Natural killer cell treated with Interleukin-12 subunit alpha and Interleukin-12 subunit beta and Interleukin-15 and Interleukin-18, amount 100 ng/mL, for 72 hours (primary cell): ENCODE measurements around the gene PTPN22. TPM values are rescaled to one million over a fixed set of nuclear protein-coding genes. Genes with fewer than 3 reads are reported as not detected.
A peak's percentile ranks its signal among the peaks of the same experiment; 100 is the strongest.

Experiments
- ATAC-seq, 2 donors: fragments of 150-1000 bp; cut with Tn5 transposase in 1 of 2; sonication (Bioruptor Pico), chemical (Tn5 transposase) in 1 of 2; 2 replicates each; pipeline ENCODE4 v1.10.0; 2021
- DNase-seq: peaks from one replicate; pipeline ENCODE4 v3.0.0; 2022; ENCODE audit warnings: low spot score
- H3K27ac Mint-ChIP-seq, 2 donors: 1 replicate in 1 of 2; 2 replicates in 1 of 2; pipeline ENCODE4 v1.8.0; 2022; ENCODE audit warnings: mixed read lengths in 2 of 2, mild to moderate bottlenecking in 1 of 2, moderate library complexity in 1 of 2
- H3K27me3 Mint-ChIP-seq, 2 donors: 1 replicate in 1 of 2; 2 replicates in 1 of 2; pipeline ENCODE4 v1.8.0; 2022; ENCODE audit warnings: mixed read lengths in 2 of 2
- H3K36me3 Mint-ChIP-seq: one replicate; pipeline ENCODE4 v1.8.0; 2022; ENCODE audit warnings: mixed read lengths
- H3K4me1 Mint-ChIP-seq, 2 donors: 1 replicate in 1 of 2; 2 replicates in 1 of 2; pipeline ENCODE4 v1.8.0; 2022; ENCODE audit warnings: low read depth in 2 of 2, mixed read lengths in 2 of 2, mild to moderate bottlenecking in 1 of 2
- H3K4me3 Mint-ChIP-seq: one replicate; pipeline ENCODE4 v1.8.0; 2022; ENCODE audit warnings: mixed read lengths
- H3K9me3 Mint-ChIP-seq: 2 replicates; pipeline ENCODE4 v1.8.0; 2022; ENCODE audit warnings: mixed read lengths
- total RNA-seq, 2 donors: library from RNA; stranded (reverse); gene quantifications; one replicate each; pipeline ENCODE4 v1.2.3, GENCODE V29; 2022

PTPN22 gene
- total RNA-seq, 2 donors from 2014 or later = 24.6 to 26.0 TPM

GRCh38 chr1:113811888-113812660 lies 59.4 kb downstream of the PTPN22 start, which contains the start of gene RSBN1:
Gene RSBN1 (minus strand): TSS chr1:113812476. CDS start chr1:113812412, 64 bp downstream.
- ATAC-seq (peak; percentile 96 to 99), DNase-seq (peak; percentile 99)
- Mint-ChIP-seq H3K36me3 (peaks cover 4% of the 10 kb centered on the region), H3K27me3 (no peaks in the 10 kb centered on the region), H3K4me3 (peak within 1 kb of the TSS; percentile 99), H3K4me1 (peaks cover 16 to 33% of the 10 kb centered on the region in 2 donors), H3K27ac (peak within 1 kb of the TSS; percentile 95 to 98), H3K9me3 (no peaks in the 10 kb centered on the region)

GRCh38 chr1:113811156-113811887 lies 60.2 kb downstream of the PTPN22 start:
- peak overlapping the region; percentile 99 for H3K4me3 Mint-ChIP-seq
- peaks cover 18 to 33% of the 10 kb centered on the region in 2 donors for H3K4me1 Mint-ChIP-seq
- H3K27ac Mint-ChIP-seq = peak overlapping the region; percentile 95 to 98
- H3K9me3 Mint-ChIP-seq = no peaks in the 10 kb centered on the region
- no peak for DNase-seq
- no peaks in the 10 kb centered on the region for H3K27me3 Mint-ChIP-seq
- ATAC-seq = no peak
- peaks cover 4% of the 10 kb centered on the region for H3K36me3 Mint-ChIP-seq

GRCh38 chr1:113809670-113810602 lies 61.6 kb downstream of the PTPN22 start:
- Mint-ChIP-seq H3K27ac (peak overlapping the region; percentile 95 to 98), H3K36me3 (peaks cover 4% of the 10 kb centered on the region), H3K4me1 (peaks cover 25 to 41% of the 10 kb centered on the region in 2 donors), H3K9me3 (no peaks in the 10 kb centered on the region), H3K4me3 (peak overlapping the region; percentile 99), H3K27me3 (no peaks in the 10 kb centered on the region)
- ATAC-seq = no peak
- DNase-seq = no peak

- Mint-ChIP-seq H3K27ac (peak overlapping the region; percentile 33 to 95), H3K36me3 (peaks cover 4% of the 10 kb centered on the region), H3K27me3 (no peaks in the 10 kb centered on the region), H3K9me3 (no peaks in the 10 kb centered on the region), H3K4me1 (peaks cover 32 to 49% of the 10 kb centered on the region in 2 donors), H3K4me3 (peak overlapping the region; percentile 99)
- ATAC-seq = no peak
- no peak for DNase-seq
Measured at GRCh38 chr1:113808450-113809195, 62.9 kb downstream of the PTPN22 start.

- Mint-ChIP-seq H3K27me3 (no peaks in the 10 kb centered on the region), H3K36me3 (no peaks in the 10 kb centered on the region), H3K9me3 (no peaks in the 10 kb centered on the region), H3K4me1 (peaks cover 44 to 53% of the 10 kb centered on the region in 2 donors), H3K27ac (peak overlapping the region in 1 of 2 donors; percentile 72), H3K4me3 (no peak overlapping the region)
- DNase-seq (no peak), ATAC-seq (no peak)
Measured at GRCh38 chr1:113805639-113806038, 65.9 kb downstream of the PTPN22 start.

- no peak overlapping the region for H3K4me3 Mint-ChIP-seq
- no peaks in the 10 kb centered on the region for H3K27me3 Mint-ChIP-seq
- no peaks in the 10 kb centered on the region for H3K9me3 Mint-ChIP-seq
- peak overlapping the region in 1 of 2 donors; percentile 72 for H3K27ac Mint-ChIP-seq
- no peaks in the 10 kb centered on the region for H3K36me3 Mint-ChIP-seq
- no peak for ATAC-seq
- DNase-seq = no peak
- H3K4me1 Mint-ChIP-seq = peaks cover 41 to 48% of the 10 kb centered on the region in 2 donors
Measured at GRCh38 chr1:113805256-113805531, 66.3 kb downstream of the PTPN22 start.

GRCh38 chr1:113804421-113805255 lies 66.9 kb downstream of the PTPN22 start:
- Mint-ChIP-seq H3K27ac (peak overlapping the region in 1 of 2 donors; percentile 72), H3K4me1 (peaks cover 38 to 43% of the 10 kb centered on the region in 2 donors), H3K36me3 (no peaks in the 10 kb centered on the region), H3K9me3 (no peaks in the 10 kb centered on the region), H3K27me3 (no peaks in the 10 kb centered on the region), H3K4me3 (no peak overlapping the region)
- no peak for DNase-seq
- peak; percentile 67 to 73 for ATAC-seq

GRCh38 chr1:113802367-113803007 lies 69.0 kb downstream of the PTPN22 start:
- peak overlapping the region; percentile 9 for H3K4me3 Mint-ChIP-seq

GRCh38 chr1:113800487-113800886 lies 71.0 kb downstream of the PTPN22 start:
- Mint-ChIP-seq H3K4me1 (peaks cover 31 to 32% of the 10 kb centered on the region in 2 donors), H3K27me3 (no peaks in the 10 kb centered on the region), H3K36me3 (peaks cover 4% of the 10 kb centered on the region), H3K9me3 (no peaks in the 10 kb centered on the region), H3K4me3 (no peak overlapping the region), H3K27ac (no peak overlapping the region)
- DNase-seq (no peak), ATAC-seq (no peak)

More at GRCh38 chr1:113802367-113803007, 69.0 kb downstream of the PTPN22 start:
- peak in 1 of 2 donors; percentile 56 for ATAC-seq
- Mint-ChIP-seq H3K9me3 (no peaks in the 10 kb centered on the region), H3K36me3 (no peaks in the 10 kb centered on the region), H3K27ac (no peak overlapping the region), H3K4me1 (peaks cover 34 to 36% of the 10 kb centered on the region in 2 donors), H3K27me3 (no peaks in the 10 kb centered on the region)
- DNase-seq = no peak

- no peak overlapping the region for H3K4me3 Mint-ChIP-seq
- peaks cover 26 to 28% of the 10 kb centered on the region in 2 donors for H3K4me1 Mint-ChIP-seq
- no peak overlapping the region for H3K27ac Mint-ChIP-seq
- no peaks in the 10 kb centered on the region for H3K27me3 Mint-ChIP-seq
- no peaks in the 10 kb centered on the region for H3K9me3 Mint-ChIP-seq
- H3K36me3 Mint-ChIP-seq = peaks cover 20% of the 10 kb centered on the region
- ATAC-seq = no peak
- DNase-seq = no peak
Measured at GRCh38 chr1:113797472-113797871, 74.0 kb downstream of the PTPN22 start.

GRCh38 chr1:113793878-113794834 lies 77.4 kb downstream of the PTPN22 start:
- Mint-ChIP-seq H3K36me3 (peaks cover 24% of the 10 kb centered on the region), H3K4me1 (peaks cover 29 to 44% of the 10 kb centered on the region in 2 donors), H3K27me3 (no peaks in the 10 kb centered on the region), H3K27ac (peak overlapping the region; percentile 2 to 44), H3K9me3 (no peaks in the 10 kb centered on the region), H3K4me3 (peak overlapping the region; percentile 1)
- no peak for DNase-seq
- ATAC-seq = no peak
